Activated CD8-positive, alpha-beta memory T cell treated with anti-CD3 and anti-CD28 coated beads, Interleukin-2, amount 50 U/mL, for 1 hour (primary cell): ENCODE results near the gene ZSCAN23.
"Not testable (repeated sequence)": the region's sequence is repeated elsewhere in the genome, so short reads cannot be mapped to it uniquely, and the experiment has no call there.

Experiments
- DNase-seq: peaks from one replicate; pipeline ENCODE4 v3.0.0-alpha.2; 2020; ENCODE audit errors: extremely low read depth

ZSCAN23 gene

GRCh38 chr6:28442586-28442985 is 705 bp downstream of the ZSCAN23 start:
- DNase-seq, result no peak

- no peak for DNase-seq
These were observed 6.9 kb downstream of the ZSCAN23 start for GRCh38 chr6:28436404-28436803.

- no peak for DNase-seq
These were observed 10.2 kb downstream of the ZSCAN23 start for GRCh38 chr6:28433119-28433518.

DNA sequence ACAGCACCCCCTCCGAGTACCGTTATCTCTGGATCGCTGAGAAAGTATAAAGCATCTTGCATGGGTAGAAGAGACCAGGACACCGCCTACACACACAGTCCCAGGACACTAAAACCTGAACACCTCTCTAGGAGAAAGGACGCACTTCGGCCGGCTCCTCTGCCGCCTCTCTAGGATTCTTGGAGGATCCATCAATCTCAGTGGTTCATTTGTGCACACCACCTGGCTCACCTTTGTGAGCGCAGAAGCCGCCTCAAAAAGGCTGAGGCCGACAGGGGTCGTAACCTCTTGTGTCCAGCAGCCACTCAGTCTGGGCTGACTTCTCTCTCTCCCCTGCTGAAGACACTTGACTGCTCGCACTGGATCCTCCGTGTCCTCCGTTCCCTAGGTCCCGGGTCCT is 13.5 kb downstream of the ZSCAN23 start:
- DNase-seq, result no peak

- DNase-seq, result no peak
These were observed 17.2 kb downstream of the ZSCAN23 start for GRCh38 chr6:28425944-28426541.

DNA sequence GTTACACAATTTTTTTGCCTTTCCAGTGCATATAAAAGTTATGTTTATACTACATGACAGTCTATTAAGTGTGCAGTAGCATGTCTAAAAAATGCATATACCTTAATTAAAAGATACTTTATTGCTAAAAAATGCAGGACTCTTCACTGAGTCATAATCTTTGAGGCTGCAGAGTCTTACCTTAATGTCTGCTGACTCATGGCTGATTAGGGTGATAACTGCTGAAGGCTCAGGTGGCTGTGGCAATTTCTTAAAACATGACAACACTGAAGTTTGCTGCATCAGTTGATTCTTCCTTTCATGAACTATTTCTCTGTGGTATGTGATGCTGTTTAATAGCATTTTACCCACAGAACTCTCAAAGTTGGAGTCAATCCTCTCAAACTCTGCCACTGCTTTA is 19.1 kb downstream of the ZSCAN23 start:
- DNase-seq, result no peak

GRCh38 chr6:28423546-28423945 is 19.7 kb downstream of the ZSCAN23 start:
- DNase-seq, result no peak

- no peak for DNase-seq
These were observed 29.6 kb downstream of the ZSCAN23 start for GRCh38 chr6:28413681-28414080.

DNA sequence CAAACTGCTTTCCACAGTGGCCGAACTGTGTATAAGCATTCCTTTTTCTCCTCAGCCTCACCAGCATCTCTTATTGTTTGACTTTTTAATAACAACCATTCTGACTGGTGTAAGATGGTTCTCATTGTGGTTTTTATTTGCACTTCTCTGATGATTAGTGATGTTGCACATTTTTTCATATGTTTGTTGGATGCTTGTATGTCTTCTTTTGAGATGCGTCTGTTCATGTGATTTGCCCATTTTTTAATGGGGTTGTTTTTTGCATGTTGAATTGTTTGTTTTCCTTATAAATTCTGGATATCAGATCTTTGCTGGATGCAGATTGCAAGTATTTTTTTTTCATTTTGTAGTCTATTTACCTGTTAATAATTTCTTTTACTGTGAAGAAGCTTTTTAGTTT is 32.5 kb downstream of the ZSCAN23 start:
- no peak for DNase-seq

DNA sequence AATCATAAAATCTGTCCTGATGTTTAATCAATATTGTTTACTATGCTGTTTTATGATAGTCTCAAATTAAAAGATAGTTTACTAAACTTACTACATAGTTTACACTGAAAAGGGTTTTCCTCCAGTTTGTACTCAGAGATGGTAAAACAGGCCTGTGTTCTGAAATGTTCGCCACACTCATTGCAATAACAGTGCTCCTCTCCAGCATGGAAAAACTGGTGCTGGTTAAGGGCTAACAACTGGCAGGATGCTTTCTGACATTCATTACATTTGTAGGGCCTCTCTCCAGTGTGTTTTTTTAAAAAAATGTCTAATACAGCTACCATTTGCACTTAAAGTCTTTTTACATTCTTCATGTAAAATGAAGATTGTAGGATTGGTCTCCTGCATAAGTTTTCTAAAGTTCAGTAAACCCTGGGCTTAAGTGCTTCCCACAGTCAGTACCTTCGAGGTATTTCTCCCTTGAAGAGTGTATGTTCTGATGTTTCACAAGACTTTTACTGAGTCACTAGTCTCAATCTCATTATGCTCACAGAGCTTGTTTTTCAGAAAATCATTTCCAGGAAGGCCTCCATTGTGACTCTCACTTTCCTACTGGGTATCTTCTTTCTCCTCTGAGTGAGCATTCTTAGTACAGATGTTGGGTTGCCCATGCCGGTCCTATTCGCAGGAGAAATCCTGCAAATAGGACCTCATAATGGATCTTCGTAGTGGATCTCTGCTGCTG is 35.1 kb downstream of the ZSCAN23 start:
- DNase-seq, result no peak

- DNase-seq, result no peak
These were observed 35.9 kb downstream of the ZSCAN23 start for GRCh38 chr6:28407401-28407800.

- DNase-seq, result not testable (repeated sequence)
These were observed 39.4 kb downstream of the ZSCAN23 start for GRCh38 chr6:28403923-28404322.

GRCh38 chr6:28402197-28402596 is 41.1 kb downstream of the ZSCAN23 start:
- DNase-seq, result no peak

DNA sequence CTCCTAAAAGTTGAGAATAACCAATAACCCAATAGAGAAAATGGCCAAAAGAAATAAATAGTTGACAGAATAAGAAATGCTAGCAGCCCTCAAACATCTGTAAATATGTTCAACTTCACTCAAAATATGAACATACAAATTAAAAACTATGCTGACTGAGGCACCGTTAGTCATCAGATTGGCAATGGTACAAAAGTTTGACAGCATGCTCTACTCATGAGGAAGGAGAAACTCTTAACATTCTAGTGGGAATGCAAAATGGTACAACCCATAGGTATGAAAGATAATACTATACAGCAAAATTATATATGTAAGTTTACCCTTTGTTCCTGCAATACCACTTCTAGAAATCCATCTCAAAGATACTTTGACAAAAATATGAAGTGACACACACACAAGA is 42.1 kb downstream of the ZSCAN23 start:
- DNase-seq, result no peak

- no peak for DNase-seq
These were observed 43.2 kb downstream of the ZSCAN23 start for GRCh38 chr6:28400122-28400451.

DNA sequence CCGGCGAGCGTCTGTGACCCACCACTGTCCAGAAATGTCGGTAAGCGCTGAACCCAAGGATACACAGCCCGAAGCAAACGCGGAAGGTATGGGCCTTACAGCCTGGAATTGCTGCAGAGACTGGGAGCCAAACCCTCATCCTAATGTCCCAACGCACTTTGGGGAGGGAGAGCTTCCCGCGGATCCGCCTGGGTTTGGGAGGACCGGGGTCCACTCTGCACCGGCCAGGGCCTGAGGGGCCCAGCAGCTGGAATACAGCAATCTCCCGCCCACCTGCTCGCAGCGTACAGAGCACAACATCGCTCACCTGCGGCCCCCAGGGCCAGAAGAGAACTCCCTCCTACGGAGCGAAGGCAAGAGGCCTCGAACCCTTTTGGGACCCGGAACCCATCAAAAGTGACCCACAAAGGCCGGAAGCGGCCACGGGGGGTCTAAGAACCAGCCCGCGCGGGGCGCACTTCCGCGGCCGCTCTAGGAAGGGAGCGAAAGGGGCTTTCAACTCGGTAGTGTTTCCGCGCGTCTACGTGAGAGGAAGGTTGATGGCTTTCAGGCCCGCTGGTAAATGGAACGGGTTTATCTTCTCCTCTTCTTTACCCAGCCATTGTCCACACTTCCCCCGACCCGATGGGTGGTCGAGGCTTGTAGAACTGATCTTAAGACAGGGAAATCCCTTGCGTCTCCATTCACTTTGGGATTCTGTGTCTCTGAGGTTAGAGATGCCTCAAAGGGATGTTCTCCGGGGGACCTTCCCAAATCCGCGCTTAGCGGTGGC is 43.8 kb downstream of the ZSCAN23 start, which contains the start of gene ZSCAN12:
ZSCAN12 (minus strand) TSS at position 398 of the 772 bp plus-strand sequence. CDS start 1,342 bp downstream, outside the sequence.
- peak; percentile 66 for DNase-seq

- DNase-seq, result no peak
These were observed 47.4 kb downstream of the ZSCAN23 start for GRCh38 chr6:28395918-28396317.

DNA sequence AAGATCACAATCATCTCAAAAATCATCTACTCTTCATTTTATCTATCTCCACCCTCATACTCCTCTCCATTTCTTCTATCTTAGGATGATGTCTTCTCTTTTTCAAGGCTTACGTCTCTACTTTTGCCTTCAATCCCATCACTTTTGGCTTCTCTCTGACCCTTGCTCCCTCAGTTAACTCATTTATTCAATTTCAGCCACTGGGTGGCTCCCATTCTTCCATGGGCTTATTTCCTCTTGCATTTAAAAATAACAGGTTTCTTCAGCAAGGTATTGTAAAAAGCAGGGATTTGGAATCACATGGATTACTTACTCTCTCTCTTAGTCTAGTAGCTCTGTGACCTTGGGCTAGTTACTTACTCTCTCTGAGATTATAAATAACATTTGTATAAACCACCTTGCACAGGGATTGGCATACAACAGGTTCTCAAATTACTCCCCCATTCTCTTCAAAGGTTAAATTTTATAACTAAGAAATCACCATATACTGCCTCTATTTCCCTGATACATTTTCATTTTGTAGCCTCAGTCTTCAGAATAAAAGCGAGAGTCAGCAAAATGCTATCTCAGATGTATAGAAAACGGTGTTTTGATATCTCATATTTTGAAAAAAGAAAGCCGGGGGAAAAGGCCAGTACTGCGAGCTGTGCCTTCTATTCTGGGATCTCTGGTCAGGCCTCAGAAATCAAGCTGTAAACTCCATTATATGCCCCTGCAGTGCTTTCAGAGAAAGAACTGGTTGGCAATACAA is 49.2 kb downstream of the ZSCAN23 start:
- no peak for DNase-seq

GRCh38 chr6:28390688-28391087 is 52.6 kb downstream of the ZSCAN23 start:
- no peak for DNase-seq

DNA sequence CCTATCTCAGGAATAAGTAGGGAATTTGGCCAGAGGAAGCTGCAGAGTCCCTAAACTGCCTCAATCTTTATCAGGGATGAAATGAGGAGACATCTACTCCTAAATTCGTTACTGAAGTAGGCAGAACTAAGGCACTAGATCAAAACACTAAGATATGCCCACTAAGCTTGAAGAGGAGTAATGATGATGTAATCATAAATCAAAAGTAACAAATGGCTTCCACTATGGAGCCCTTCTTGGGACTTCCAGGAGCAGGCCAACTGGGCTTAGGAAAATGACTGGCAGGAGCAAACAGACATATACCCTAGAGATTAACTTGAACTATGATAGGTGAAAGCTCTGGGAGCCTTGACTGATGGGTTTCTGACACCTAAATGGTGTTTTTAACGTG is 59.2 kb downstream of the ZSCAN23 start:
- no peak for DNase-seq

DNA sequence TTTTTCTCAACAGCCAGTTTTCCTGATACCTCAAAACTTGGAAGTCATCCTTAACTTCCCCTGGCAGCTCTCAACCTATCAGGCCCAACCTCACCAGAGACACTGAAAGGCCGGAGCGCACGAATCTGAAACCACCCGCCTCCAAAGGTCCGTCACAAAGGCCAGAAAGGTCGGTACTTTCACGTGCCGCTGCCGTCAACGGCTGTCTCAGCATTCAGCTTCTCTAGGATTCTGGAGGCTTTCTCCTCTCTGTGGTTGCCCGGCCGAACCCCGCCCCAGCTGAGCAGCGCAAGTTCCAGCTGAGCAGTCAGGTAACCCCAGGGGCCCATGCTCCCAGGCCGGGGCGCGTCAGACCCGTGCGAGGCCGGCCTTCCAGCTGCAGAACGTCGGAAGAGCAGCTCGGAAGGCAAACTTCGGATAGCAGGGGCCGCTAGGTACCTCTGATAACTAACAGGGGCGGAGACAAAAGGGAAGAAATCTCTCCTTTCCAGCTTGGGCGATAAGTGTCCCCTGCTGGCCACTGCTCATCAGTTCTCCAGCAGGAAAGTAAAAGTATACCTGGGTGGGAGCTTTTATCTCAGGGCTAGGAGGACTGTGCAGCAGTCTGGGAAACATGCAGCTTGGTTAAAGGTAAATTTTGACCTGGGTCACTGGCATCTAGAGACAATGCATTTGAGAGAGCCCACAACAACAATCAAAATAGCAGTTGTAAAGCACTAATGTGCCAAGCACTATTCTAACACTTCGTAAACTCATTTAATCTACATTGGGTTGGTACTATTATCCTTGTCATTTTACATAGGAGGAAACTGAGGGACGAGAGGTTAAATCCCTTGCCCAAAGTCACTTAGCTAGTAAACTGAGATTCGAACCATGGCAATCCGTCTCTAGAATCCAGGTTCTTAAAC is 59.8 kb downstream of the ZSCAN23 start:
- no peak for DNase-seq
